ENCODE data around the gene ARMCX5.

DNA sequence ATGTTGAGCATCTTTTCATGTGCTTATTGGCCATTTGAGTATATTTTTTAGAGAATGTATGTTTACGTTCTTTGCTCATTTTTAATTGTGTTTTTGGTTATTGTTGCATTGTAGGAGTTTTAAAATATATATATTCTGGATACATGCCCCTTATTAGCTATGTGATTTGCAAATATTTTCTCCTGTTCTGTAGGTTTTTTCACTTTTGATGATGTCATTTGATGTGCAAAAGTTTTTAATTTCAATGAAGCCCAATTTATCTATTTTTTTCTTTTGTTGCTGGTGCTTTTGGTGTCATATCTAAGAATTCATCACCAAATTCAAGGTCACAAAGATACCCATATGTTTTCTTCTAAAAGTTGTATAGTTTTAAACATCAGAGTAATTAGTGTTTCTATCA is 6.8 kb downstream of the ARMCX5 start:
- TF ChIP-seq, protein P1, sequence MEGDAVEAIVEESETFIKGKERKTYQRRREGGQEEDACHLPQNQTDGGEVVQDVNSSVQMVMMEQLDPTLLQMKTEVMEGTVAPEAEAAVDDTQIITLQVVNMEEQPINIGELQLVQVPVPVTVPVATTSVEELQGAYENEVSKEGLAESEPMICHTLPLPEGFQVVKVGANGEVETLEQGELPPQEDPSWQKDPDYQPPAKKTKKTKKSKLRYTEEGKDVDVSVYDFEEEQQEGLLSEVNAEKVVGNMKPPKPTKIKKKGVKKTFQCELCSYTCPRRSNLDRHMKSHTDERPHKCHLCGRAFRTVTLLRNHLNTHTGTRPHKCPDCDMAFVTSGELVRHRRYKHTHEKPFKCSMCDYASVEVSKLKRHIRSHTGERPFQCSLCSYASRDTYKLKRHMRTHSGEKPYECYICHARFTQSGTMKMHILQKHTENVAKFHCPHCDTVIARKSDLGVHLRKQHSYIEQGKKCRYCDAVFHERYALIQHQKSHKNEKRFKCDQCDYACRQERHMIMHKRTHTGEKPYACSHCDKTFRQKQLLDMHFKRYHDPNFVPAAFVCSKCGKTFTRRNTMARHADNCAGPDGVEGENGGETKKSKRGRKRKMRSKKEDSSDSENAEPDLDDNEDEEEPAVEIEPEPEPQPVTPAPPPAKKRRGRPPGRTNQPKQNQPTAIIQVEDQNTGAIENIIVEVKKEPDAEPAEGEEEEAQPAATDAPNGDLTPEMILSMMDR (IDR thresholded peaks at IDR 0.05; ENCODE audit: borderline replicate concordance, extremely low read depth, low read length, poor library complexity, severe bottlenecking): no peak
- no peak for TF ChIP-seq EZH2 (IDR thresholded peaks at IDR 0.05; ENCODE audit: borderline replicate concordance, low read depth, low read length, severe bottlenecking)
